ENCODE results near the gene EPAS1. TPM values are rescaled to one million over a fixed set of nuclear protein-coding genes. Genes with fewer than 3 reads are reported as not detected.

The EPAS1 gene
- total and polyA plus RNA-seq, 2 of the 13 experiments (the other 11 are each of a cell fraction or from before 2014, with no cell fraction given) = 47.1 to 182 TPM

- TF ChIP-seq GABPA (IDR thresholded peaks at IDR 0.05; ENCODE audit: low read depth, low read length) (no peak), GABPA (CRISPR knock-in tag; IDR thresholded peaks at IDR 0.05; ENCODE audit: low read depth) (no peak), BORCS8-MEF2B (CRISPR knock-in tag; IDR thresholded peaks at IDR 0.05) (no peak), NFYC (CRISPR knock-in tag; IDR thresholded peaks at IDR 0.05) (no peak), ZNF446 (CRISPR knock-in tag; IDR thresholded peaks at IDR 0.05) (no peak), KDM3A (CRISPR knock-in tag; IDR thresholded peaks at IDR 0.05; ENCODE audit: low read depth) (no peak), ZNF12 (CRISPR knock-in tag; IDR thresholded peaks at IDR 0.05) (no peak), XRCC5 (optimal IDR thresholded peaks at IDR 0.05; ENCODE audit: low read length) (peak; percentile 78), STAG1 (CRISPR knock-in tag; IDR thresholded peaks at IDR 0.05) (peak; percentile 83), ZNF781 (CRISPR knock-in tag; IDR thresholded peaks at IDR 0.05; ENCODE audit: borderline replicate concordance, not compliant biosample characterization) (no peak), ZEB1 (IDR thresholded peaks at IDR 0.05; ENCODE audit: insufficient replicate concordance, low read depth) (no peak), SMYD3 (CRISPR knock-in tag; IDR thresholded peaks at IDR 0.05) (no peak), ZNF652 (CRISPR knock-in tag; IDR thresholded peaks at IDR 0.05; ENCODE audit: borderline replicate concordance, low read depth) (no peak), MNT (IDR thresholded peaks at IDR 0.05) (no peak), DR1 (CRISPR knock-in tag; IDR thresholded peaks at IDR 0.05) (no peak), ZNF280D (CRISPR knock-in tag; IDR thresholded peaks at IDR 0.05) (no peak)
- TF ChIP-seq, protein P1, sequence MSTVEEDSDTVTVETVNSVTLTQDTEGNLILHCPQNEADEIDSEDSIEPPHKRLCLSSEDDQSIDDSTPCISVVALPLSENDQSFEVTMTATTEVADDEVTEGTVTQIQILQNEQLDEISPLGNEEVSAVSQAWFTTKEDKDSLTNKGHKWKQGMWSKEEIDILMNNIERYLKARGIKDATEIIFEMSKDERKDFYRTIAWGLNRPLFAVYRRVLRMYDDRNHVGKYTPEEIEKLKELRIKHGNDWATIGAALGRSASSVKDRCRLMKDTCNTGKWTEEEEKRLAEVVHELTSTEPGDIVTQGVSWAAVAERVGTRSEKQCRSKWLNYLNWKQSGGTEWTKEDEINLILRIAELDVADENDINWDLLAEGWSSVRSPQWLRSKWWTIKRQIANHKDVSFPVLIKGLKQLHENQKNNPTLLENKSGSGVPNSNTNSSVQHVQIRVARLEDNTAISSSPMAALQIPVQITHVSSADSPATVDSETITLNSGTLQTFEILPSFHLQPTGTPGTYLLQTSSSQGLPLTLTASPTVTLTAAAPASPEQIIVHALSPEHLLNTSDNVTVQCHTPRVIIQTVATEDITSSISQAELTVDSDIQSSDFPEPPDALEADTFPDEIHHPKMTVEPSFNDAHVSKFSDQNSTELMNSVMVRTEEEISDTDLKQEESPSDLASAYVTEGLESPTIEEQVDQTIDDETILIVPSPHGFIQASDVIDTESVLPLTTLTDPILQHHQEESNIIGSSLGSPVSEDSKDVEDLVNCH (CRISPR knock-in tag; IDR thresholded peaks at IDR 0.05) = no peak
- TF ChIP-seq, protein P2, sequence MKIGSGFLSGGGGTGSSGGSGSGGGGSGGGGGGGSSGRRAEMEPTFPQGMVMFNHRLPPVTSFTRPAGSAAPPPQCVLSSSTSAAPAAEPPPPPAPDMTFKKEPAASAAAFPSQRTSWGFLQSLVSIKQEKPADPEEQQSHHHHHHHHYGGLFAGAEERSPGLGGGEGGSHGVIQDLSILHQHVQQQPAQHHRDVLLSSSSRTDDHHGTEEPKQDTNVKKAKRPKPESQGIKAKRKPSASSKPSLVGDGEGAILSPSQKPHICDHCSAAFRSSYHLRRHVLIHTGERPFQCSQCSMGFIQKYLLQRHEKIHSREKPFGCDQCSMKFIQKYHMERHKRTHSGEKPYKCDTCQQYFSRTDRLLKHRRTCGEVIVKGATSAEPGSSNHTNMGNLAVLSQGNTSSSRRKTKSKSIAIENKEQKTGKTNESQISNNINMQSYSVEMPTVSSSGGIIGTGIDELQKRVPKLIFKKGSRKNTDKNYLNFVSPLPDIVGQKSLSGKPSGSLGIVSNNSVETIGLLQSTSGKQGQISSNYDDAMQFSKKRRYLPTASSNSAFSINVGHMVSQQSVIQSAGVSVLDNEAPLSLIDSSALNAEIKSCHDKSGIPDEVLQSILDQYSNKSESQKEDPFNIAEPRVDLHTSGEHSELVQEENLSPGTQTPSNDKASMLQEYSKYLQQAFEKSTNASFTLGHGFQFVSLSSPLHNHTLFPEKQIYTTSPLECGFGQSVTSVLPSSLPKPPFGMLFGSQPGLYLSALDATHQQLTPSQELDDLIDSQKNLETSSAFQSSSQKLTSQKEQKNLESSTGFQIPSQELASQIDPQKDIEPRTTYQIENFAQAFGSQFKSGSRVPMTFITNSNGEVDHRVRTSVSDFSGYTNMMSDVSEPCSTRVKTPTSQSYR (CRISPR knock-in tag; IDR thresholded peaks at IDR 0.05; ENCODE audit: borderline replicate concordance) = peak; percentile 93
These were observed 2.9 kb upstream of the EPAS1 start (continued) for GRCh38 chr2:46294176-46294836.
